ENCODE measurements around the gene EMILIN3.

The EMILIN3 gene

GRCh38 chr20:41395667-41396664 lies 29.3 kb upstream of the EMILIN3 start:
- no peak for DNase-seq
- no peak overlapping the region for H3K4me3 Mint-ChIP-seq
- H3K27ac Mint-ChIP-seq, result no peak overlapping the region
- no peaks in the 10 kb centered on the region for H3K36me3 Mint-ChIP-seq
- H3K9me3 Mint-ChIP-seq, result peaks cover 3 to 5% of the 10 kb centered on the region in 2 donors
- H3K27me3 Mint-ChIP-seq, result no peaks in the 10 kb centered on the region
- no peak for ATAC-seq (replicated peaks)
- no peaks in the 10 kb centered on the region for H3K4me1 Mint-ChIP-seq

GRCh38 chr20:41394931-41395666 lies 28.5 kb upstream of the EMILIN3 start:
- no peak overlapping the region for H3K4me3 Mint-ChIP-seq
- H3K4me1 Mint-ChIP-seq, result no peaks in the 10 kb centered on the region
- H3K9me3 Mint-ChIP-seq, result peaks cover 3 to 5% of the 10 kb centered on the region in 2 donors
- H3K27ac Mint-ChIP-seq, result no peak overlapping the region
- H3K27me3 Mint-ChIP-seq, result peaks cover 0 to 3% of the 10 kb centered on the region in 2 donors
- DNase-seq (no peak), ATAC-seq (replicated peaks) (no peak)
- no peaks in the 10 kb centered on the region for H3K36me3 Mint-ChIP-seq

GRCh38 chr20:41394081-41394480 lies 27.5 kb upstream of the EMILIN3 start:
- Mint-ChIP-seq H3K4me3 (no peak overlapping the region), H3K36me3 (no peaks in the 10 kb centered on the region), H3K27ac (no peak overlapping the region), H3K27me3 (peaks cover 0 to 4% of the 10 kb centered on the region in 2 donors), H3K4me1 (no peaks in the 10 kb centered on the region), H3K9me3 (peaks cover 3 to 5% of the 10 kb centered on the region in 2 donors)
- DNase-seq, result no peak
- ATAC-seq (replicated peaks), result no peak

GRCh38 chr20:41393705-41394066 lies 27.1 kb upstream of the EMILIN3 start:
- Mint-ChIP-seq H3K9me3 (peaks cover 3 to 5% of the 10 kb centered on the region in 2 donors), H3K36me3 (no peaks in the 10 kb centered on the region), H3K4me3 (no peak overlapping the region), H3K27me3 (peaks cover 0 to 4% of the 10 kb centered on the region in 2 donors), H3K27ac (no peak overlapping the region), H3K4me1 (no peaks in the 10 kb centered on the region)
- ATAC-seq (replicated peaks) (no peak), DNase-seq (no peak)

GRCh38 chr20:41392871-41393704 lies 26.5 kb upstream of the EMILIN3 start:
- Mint-ChIP-seq H3K9me3 (peaks cover 3 to 5% of the 10 kb centered on the region in 2 donors), H3K27me3 (peaks cover 4 to 9% of the 10 kb centered on the region in 2 donors), H3K27ac (no peak overlapping the region), H3K4me1 (no peaks in the 10 kb centered on the region), H3K36me3 (no peaks in the 10 kb centered on the region), H3K4me3 (no peak overlapping the region)
- DNase-seq (no peak), ATAC-seq (replicated peaks) (no peak)

DNA sequence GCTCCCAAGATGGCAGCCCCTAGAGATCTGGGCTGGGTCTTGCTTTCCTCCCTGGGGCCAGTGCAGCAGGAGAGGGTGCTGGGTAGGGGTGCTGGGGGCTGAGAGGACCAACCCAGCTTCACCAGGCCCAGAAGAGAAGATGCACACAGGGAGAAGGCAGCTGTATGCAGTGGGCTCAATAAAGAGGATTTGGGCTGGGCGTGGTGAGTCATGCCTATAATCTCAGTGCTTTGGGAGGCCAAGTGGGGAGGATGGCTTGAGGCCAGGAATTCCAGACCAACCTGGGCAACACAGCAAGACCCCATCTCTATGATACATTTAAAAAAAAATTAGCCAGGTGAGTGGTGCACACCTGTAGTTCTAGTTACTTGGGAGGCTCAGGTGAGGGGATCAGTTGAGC lies 25.7 kb upstream of the EMILIN3 start:
- no peaks in the 10 kb centered on the region for H3K4me1 Mint-ChIP-seq
- no peak overlapping the region for H3K4me3 Mint-ChIP-seq
- no peaks in the 10 kb centered on the region for H3K36me3 Mint-ChIP-seq
- DNase-seq, result no peak
- peaks cover 3 to 5% of the 10 kb centered on the region in 2 donors for H3K9me3 Mint-ChIP-seq
- no peak overlapping the region for H3K27ac Mint-ChIP-seq
- ATAC-seq (replicated peaks), result no peak
- peaks cover 10 to 16% of the 10 kb centered on the region in 2 donors for H3K27me3 Mint-ChIP-seq

DNA sequence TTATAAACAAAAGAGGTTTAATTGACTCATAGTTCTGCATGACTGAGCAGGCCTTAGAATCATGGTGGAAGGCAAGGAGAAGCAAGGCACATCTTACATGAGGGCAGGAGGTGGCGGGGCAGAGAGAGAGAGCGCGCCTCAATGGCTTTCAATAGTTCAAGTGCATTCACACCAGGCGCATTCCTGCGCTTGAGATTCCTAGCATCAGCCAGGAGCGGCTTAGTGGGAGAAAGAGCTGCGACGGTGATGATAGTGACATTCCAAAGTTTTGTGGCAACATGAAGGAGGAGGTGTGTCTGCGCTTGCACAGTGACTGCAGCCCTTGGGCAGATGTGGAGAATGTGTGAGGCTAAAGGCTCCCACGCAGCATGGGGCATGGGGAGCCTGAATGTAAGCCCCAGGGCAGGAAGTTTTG lies 25.0 kb upstream of the EMILIN3 start:
- DNase-seq (no peak), ATAC-seq (replicated peaks) (no peak)
- H3K36me3 Mint-ChIP-seq, result no peaks in the 10 kb centered on the region
- H3K9me3 Mint-ChIP-seq, result peaks cover 3 to 5% of the 10 kb centered on the region in 2 donors
- peaks cover 10 to 16% of the 10 kb centered on the region in 2 donors for H3K27me3 Mint-ChIP-seq
- no peak overlapping the region for H3K4me3 Mint-ChIP-seq
- H3K27ac Mint-ChIP-seq, result no peak overlapping the region
- H3K4me1 Mint-ChIP-seq, result no peaks in the 10 kb centered on the region

DNA sequence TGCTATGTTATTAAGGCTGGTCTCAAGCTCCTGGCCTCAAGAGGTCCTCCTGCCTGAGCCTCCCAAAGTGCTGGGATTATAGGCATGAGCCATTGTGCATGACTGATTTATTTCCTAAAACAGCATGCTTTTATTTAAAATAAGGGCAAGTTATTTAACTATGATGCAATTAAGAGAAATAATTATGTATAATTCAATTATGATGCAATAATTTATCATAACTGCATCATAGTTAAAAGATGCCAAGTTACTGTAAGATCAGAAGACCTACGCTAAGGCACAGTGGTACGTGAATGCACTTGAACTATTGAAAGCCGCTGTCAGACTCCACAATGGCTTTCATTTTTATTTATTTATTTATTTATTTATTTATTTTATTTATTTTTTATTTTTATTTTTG lies 24.3 kb upstream of the EMILIN3 start:
- ATAC-seq (replicated peaks), result no peak
- no peaks in the 10 kb centered on the region for H3K36me3 Mint-ChIP-seq

DNA sequence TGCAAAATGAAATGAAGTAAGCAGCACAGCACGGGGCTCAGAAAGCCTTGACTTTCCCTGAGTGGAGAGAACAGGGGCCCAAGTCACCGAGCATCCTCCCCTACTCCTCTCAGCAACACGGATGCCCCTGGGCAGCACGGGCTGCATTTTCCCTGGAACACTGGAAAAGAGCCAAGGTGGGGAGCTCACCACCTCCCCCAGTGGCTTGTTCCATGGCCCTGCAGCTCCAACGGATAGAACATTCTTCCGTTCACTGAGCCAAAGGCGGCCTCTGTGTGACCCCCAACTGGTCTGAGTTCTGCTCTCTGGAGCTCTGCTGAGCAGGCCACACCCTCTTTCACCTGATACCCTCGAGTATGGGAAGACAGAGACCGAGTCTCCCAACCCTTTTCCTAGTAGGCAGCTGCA lies 20.8 kb upstream of the EMILIN3 start:
- Mint-ChIP-seq H3K4me3 (no peak overlapping the region), H3K9me3 (peaks cover 4 to 10% of the 10 kb centered on the region in 2 donors), H3K27me3 (peaks cover 10 to 26% of the 10 kb centered on the region in 2 donors), H3K36me3 (no peaks in the 10 kb centered on the region), H3K4me1 (no peaks in the 10 kb centered on the region), H3K27ac (no peak overlapping the region)
- no peak for ATAC-seq (replicated peaks)
- DNase-seq, result no peak

More for the DNA sequence above, 24.3 kb upstream of the EMILIN3 start:
- Mint-ChIP-seq H3K4me1 (no peaks in the 10 kb centered on the region), H3K27me3 (peaks cover 10 to 16% of the 10 kb centered on the region in 2 donors), H3K9me3 (peaks cover 3 to 5% of the 10 kb centered on the region in 2 donors), H3K27ac (no peak overlapping the region), H3K4me3 (no peak overlapping the region)
- no peak for DNase-seq

DNA sequence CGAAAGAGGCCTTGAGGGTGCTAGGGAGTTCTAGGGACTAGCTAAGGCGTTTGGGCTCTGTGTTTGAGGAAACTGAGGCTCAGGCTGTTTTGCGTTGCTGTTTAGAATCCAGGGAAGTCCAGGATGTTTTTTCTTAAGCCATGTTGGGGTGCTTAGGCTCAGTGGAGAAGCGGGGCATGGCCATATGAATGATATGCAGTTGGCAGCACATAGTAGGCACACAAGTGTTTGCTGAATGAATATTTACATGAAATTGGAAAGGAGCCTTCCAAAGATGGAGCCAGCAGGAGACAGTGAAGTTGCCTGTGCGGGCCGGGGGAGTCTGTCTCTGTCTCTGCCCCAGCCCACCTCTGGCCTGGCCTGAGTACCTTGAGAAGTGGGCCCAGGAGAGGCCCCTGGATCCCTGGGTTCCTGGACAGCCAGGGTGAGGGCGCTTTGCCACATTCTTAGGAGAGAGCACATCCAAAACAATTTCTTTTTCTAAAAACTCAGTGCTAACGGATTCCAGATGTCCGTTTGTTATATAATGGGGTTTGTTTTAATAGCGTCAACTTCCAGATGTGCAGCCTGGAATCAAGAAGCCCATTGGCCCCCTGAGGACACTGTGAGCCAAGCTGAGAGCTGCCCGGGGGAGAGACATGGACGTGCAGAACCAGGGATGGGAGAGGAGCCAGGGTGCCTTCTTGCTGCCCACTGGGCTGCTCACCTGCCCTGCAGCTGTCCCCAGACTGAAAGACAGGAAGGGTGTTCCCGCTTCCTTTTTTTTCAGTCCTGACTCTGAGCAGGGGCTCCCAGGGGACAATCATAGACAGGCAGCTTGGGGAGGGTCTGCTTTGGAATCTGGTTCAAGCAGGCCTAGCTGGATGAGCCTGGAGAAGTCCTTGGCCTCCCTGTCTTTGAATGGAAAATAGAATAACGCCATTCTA lies 20.1 kb upstream of the EMILIN3 start:
- DNase-seq, result no peak
- peaks cover 4 to 10% of the 10 kb centered on the region in 2 donors for H3K9me3 Mint-ChIP-seq
- no peak overlapping the region for H3K27ac Mint-ChIP-seq
- no peaks in the 10 kb centered on the region for H3K4me1 Mint-ChIP-seq
- no peaks in the 10 kb centered on the region for H3K36me3 Mint-ChIP-seq
- H3K27me3 Mint-ChIP-seq, result peaks cover 10 to 26% of the 10 kb centered on the region in 2 donors
- ATAC-seq (replicated peaks), result no peak
- H3K4me3 Mint-ChIP-seq, result no peak overlapping the region

- no peak overlapping the region for H3K27ac Mint-ChIP-seq
- no peak overlapping the region for H3K4me3 Mint-ChIP-seq
- DNase-seq (no peak), ATAC-seq (replicated peaks) (no peak)
- H3K27me3 Mint-ChIP-seq, result peaks cover 24 to 26% of the 10 kb centered on the region in 2 donors
- no peaks in the 10 kb centered on the region for H3K36me3 Mint-ChIP-seq
- peaks cover 2 to 5% of the 10 kb centered on the region in 2 donors for H3K9me3 Mint-ChIP-seq
- no peaks in the 10 kb centered on the region for H3K4me1 Mint-ChIP-seq
Measured at GRCh38 chr20:41382791-41383305, 16.2 kb upstream of the EMILIN3 start.

- peaks cover 2 to 5% of the 10 kb centered on the region in 2 donors for H3K9me3 Mint-ChIP-seq
- no peak overlapping the region for H3K27ac Mint-ChIP-seq
- no peaks in the 10 kb centered on the region for H3K36me3 Mint-ChIP-seq
- ATAC-seq (replicated peaks) (no peak), DNase-seq (no peak)
- H3K4me3 Mint-ChIP-seq, result no peak overlapping the region
- no peaks in the 10 kb centered on the region for H3K4me1 Mint-ChIP-seq
- H3K27me3 Mint-ChIP-seq, result peaks cover 38 to 43% of the 10 kb centered on the region in 2 donors
Measured at GRCh38 chr20:41380551-41381193, 14.1 kb upstream of the EMILIN3 start.

Measured in stimulated activated naive B cell treated with anti-CD40 and anti-IgM and Interleukin-4, amounts not matched to agents 10 μg/mL and 1 μg/mL and 100 μg/mL, for 72 hours (primary cell).